ENCODE measurements around the gene TNFRSF19. TPM values are rescaled to one million over a fixed set of nuclear protein-coding genes. Genes with fewer than 3 reads are reported as not detected.

TNFRSF19 gene
- total RNA-seq, 5 donors from 2014 or later (not counting 1 experiment from before 2014, with no cell fraction given) = 0.19 to 0.35 (median 0.24) TPM; not detected in 1

GRCh38 chr13:23631311-23632047 lies 61.3 kb downstream of the TNFRSF19 start:
- 100% methylated on average over 2 of the region's 6 CpGs for WGBS (ENCODE audit: insufficient coverage)
- peaks cover 0 to 4% (median 0%) of the 10 kb centered on the region in 3 donors for H3K4me1 Mint-ChIP-seq
- no peaks in the 10 kb centered on the region for H3K9me3 ChIP-seq

GRCh38 chr13:23632048-23632582 lies 61.9 kb downstream of the TNFRSF19 start:
- Mint-ChIP-seq H3K27ac (no peak overlapping the region), H3K4me3 (no peak overlapping the region), H3K4me1 (peaks cover 0 to 4% (median 0%) of the 10 kb centered on the region in 3 donors), H3K36me3 (no peaks in the 10 kb centered on the region), H3K27me3 (peaks cover 6 to 14% of the 10 kb centered on the region in 2 donors), H3K9me3 (no peaks in the 10 kb centered on the region)
- DNase-seq (no peak), ATAC-seq (replicated peaks in 1 of 4) (no peak)
- no peaks in the 10 kb centered on the region for H3K9me3 ChIP-seq
- no peaks in the 10 kb centered on the region for H3K36me3 ChIP-seq (ENCODE audit: control insufficient read depth in 2 of 2, extremely low read depth in 1 of 2, insufficient read depth in 1 of 2, low read length in 1 of 2)
- WGBS (ENCODE audit: insufficient coverage) = no CpG with 5 or more reads among the region's 1 CpG
- no peak overlapping the region for H3K4me3 ChIP-seq (ENCODE audit: control insufficient read depth in 1 of 2, extremely low read depth in 1 of 2, low read length in 1 of 2)
- ChIA-PET POLR2A (no interaction called here), CTCF (no interaction called here)
- no peaks in the 10 kb centered on the region for H3K4me1 ChIP-seq (ENCODE audit: control insufficient read depth in 1 of 2, extremely low read depth in 1 of 2, insufficient read depth in 2 of 2, low read length in 2 of 2)
- peaks cover 0 to 11% of the 10 kb centered on the region in 2 experiments for H3K27me3 ChIP-seq (replicated peaks in 1 of 2; ENCODE audit: control insufficient read depth in 2 of 2, extremely low read depth in 1 of 2, insufficient read depth in 2 of 2, low read length in 1 of 2)
- H3K27ac ChIP-seq (ENCODE audit: low read length) = no peak overlapping the region

More at GRCh38 chr13:23631311-23632047, 61.3 kb downstream of the TNFRSF19 start:
- Histone ChIP-seq H3K4me1 (ENCODE audit: control insufficient read depth in 1 of 2, extremely low read depth in 1 of 2, insufficient read depth in 2 of 2, low read length in 2 of 2) (no peaks in the 10 kb centered on the region), H3K27ac (ENCODE audit: low read length) (no peak overlapping the region), H3K4me3 (ENCODE audit: control insufficient read depth in 1 of 2, extremely low read depth in 1 of 2, low read length in 1 of 2) (no peak overlapping the region), H3K27me3 (replicated peaks in 1 of 2; ENCODE audit: control insufficient read depth in 2 of 2, extremely low read depth in 1 of 2, insufficient read depth in 2 of 2, low read length in 1 of 2) (peaks cover 0 to 16% of the 10 kb centered on the region in 2 experiments), H3K36me3 (ENCODE audit: control insufficient read depth in 2 of 2, extremely low read depth in 1 of 2, insufficient read depth in 1 of 2, low read length in 1 of 2) (no peaks in the 10 kb centered on the region)
- Mint-ChIP-seq H3K36me3 (no peaks in the 10 kb centered on the region), H3K27me3 (peaks cover 7 to 16% of the 10 kb centered on the region in 2 donors), H3K4me3 (no peak overlapping the region), H3K9me3 (no peaks in the 10 kb centered on the region), H3K27ac (no peak overlapping the region)
- ATAC-seq (replicated peaks in 1 of 4) (no peak), DNase-seq (no peak)
- CTCF ChIA-PET = no interaction called here
- POLR2A ChIA-PET = no interaction called here

DNA sequence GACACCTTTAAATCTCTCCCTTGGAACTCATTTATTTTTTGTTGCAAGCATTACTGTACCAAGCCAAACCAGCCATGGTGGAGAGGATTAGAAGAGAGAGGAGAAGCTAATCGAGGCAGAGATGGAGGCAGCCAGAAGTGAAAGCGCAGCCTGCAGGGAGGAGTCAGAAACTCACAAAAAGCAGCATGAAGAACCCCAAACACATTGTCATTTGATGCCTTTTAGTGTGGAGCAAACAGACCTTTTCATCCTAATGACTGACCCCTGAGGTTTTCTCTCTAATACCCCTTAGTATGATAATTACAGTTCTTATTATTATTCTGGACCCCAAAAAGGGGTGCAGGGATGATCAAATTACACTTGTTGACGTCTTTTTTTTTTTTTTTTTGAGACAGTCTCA lies 62.5 kb downstream of the TNFRSF19 start:
- no peaks in the 10 kb centered on the region for H3K36me3 Mint-ChIP-seq

GRCh38 chr13:23634897-23635296 lies 64.7 kb downstream of the TNFRSF19 start:
- WGBS (ENCODE audit: insufficient coverage) = no CpG with 5 or more reads among the region's 5 CpGs
- Histone ChIP-seq H3K9me3 (no peaks in the 10 kb centered on the region), H3K36me3 (ENCODE audit: control insufficient read depth in 2 of 2, extremely low read depth in 1 of 2, insufficient read depth in 1 of 2, low read length in 1 of 2) (no peaks in the 10 kb centered on the region), H3K27me3 (replicated peaks in 1 of 2; ENCODE audit: control insufficient read depth in 2 of 2, extremely low read depth in 1 of 2, insufficient read depth in 2 of 2, low read length in 1 of 2) (peaks cover 0 to 7% of the 10 kb centered on the region in 2 experiments), H3K4me3 (ENCODE audit: control insufficient read depth in 1 of 2, extremely low read depth in 1 of 2, low read length in 1 of 2) (no peak overlapping the region), H3K27ac (ENCODE audit: low read length) (no peak overlapping the region), H3K4me1 (ENCODE audit: control insufficient read depth in 1 of 2, extremely low read depth in 1 of 2, insufficient read depth in 2 of 2, low read length in 2 of 2) (no peaks in the 10 kb centered on the region)
- DNase-seq = no peak
- H3K4me1 Mint-ChIP-seq = peaks cover 0 to 4% (median 0%) of the 10 kb centered on the region in 3 donors
- no peak for ATAC-seq (replicated peaks in 1 of 4)
- peaks cover 0 to 2% of the 10 kb centered on the region in 2 donors for H3K27me3 Mint-ChIP-seq
- no peak overlapping the region for H3K4me3 Mint-ChIP-seq
- CTCF ChIA-PET = interaction anchor here (0.5 kb wide), 2 partner anchors 364 to 575 kb away, joined by 3 to 5 read pairs; no protein-coding TSS in a partner anchor
- no peaks in the 10 kb centered on the region for H3K36me3 Mint-ChIP-seq
- H3K27ac Mint-ChIP-seq = no peak overlapping the region
- no peaks in the 10 kb centered on the region for H3K9me3 Mint-ChIP-seq
- POLR2A ChIA-PET = interaction anchor here in 1 of 2 donors (0.6 kb wide), 1 partner anchor 225 kb away, joined by 3 read pairs; no protein-coding TSS in a partner anchor

More for the DNA sequence above, 62.5 kb downstream of the TNFRSF19 start:
- no peaks in the 10 kb centered on the region for H3K9me3 Mint-ChIP-seq
- H3K36me3 ChIP-seq (ENCODE audit: control insufficient read depth in 2 of 2, extremely low read depth in 1 of 2, insufficient read depth in 1 of 2, low read length in 1 of 2) = no peaks in the 10 kb centered on the region
- no peak overlapping the region for H3K27ac ChIP-seq (ENCODE audit: low read length)
- H3K27ac Mint-ChIP-seq = no peak overlapping the region
- no peak overlapping the region for H3K4me3 ChIP-seq (ENCODE audit: control insufficient read depth in 1 of 2, extremely low read depth in 1 of 2, low read length in 1 of 2)
- WGBS (ENCODE audit: insufficient coverage) = 50% methylated on average over 1 of the region's 3 CpGs
- no peak overlapping the region for H3K4me3 Mint-ChIP-seq
- DNase-seq (no peak), ATAC-seq (replicated peaks in 1 of 4) (no peak)
- H3K27me3 Mint-ChIP-seq = peaks cover 3 to 10% of the 10 kb centered on the region in 2 donors
- peaks cover 0 to 13% of the 10 kb centered on the region in 2 experiments for H3K27me3 ChIP-seq (replicated peaks in 1 of 2; ENCODE audit: control insufficient read depth in 2 of 2, extremely low read depth in 1 of 2, insufficient read depth in 2 of 2, low read length in 1 of 2)
- no peaks in the 10 kb centered on the region for H3K4me1 ChIP-seq (ENCODE audit: control insufficient read depth in 1 of 2, extremely low read depth in 1 of 2, insufficient read depth in 2 of 2, low read length in 2 of 2)
- H3K9me3 ChIP-seq = no peaks in the 10 kb centered on the region
- POLR2A ChIA-PET = interaction anchor here in 1 of 2 donors (0.7 kb wide), 1 partner anchor 170 kb away, joined by 6 read pairs; no protein-coding TSS in a partner anchor
- CTCF ChIA-PET = no interaction called here
- H3K4me1 Mint-ChIP-seq = peaks cover 0 to 4% (median 0%) of the 10 kb centered on the region in 3 donors

DNA sequence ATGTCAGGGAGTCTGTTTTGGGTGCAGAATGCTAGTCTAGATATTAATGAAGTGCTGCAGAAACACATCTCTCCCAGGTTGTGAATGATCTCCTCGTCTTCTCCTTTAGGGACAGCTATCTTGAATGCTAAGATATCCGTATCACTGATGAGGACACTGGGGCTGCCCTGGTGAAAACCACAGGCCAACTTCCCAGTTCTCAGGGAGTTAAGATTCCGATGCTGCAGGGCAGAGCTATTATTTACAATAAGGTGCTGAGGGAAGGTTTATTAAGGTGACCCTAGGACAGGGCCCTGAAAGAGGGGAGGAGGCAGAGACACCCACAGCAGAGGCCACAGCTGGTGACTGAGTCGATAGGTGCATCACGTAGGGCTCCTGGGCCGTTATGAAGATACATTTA lies 66.1 kb downstream of the TNFRSF19 start:
- H3K36me3 Mint-ChIP-seq = no peaks in the 10 kb centered on the region
- no peak for DNase-seq
- no peaks in the 10 kb centered on the region for H3K4me1 Mint-ChIP-seq
- no peak overlapping the region for H3K4me3 Mint-ChIP-seq
- no peaks in the 10 kb centered on the region for H3K9me3 Mint-ChIP-seq
- CTCF ChIA-PET = no interaction called here
- H3K36me3 ChIP-seq (ENCODE audit: control insufficient read depth in 2 of 2, extremely low read depth in 1 of 2, insufficient read depth in 1 of 2, low read length in 1 of 2) = no peaks in the 10 kb centered on the region
- H3K4me1 ChIP-seq (ENCODE audit: control insufficient read depth in 1 of 2, extremely low read depth in 1 of 2, insufficient read depth in 2 of 2, low read length in 2 of 2) = no peaks in the 10 kb centered on the region
- 91% methylated on average over 5 of the region's 6 CpGs for WGBS (ENCODE audit: insufficient coverage)
- no peaks in the 10 kb centered on the region for H3K9me3 ChIP-seq
- no peak overlapping the region for H3K27ac Mint-ChIP-seq
- no peak overlapping the region for H3K27ac ChIP-seq (ENCODE audit: low read length)
- ATAC-seq (replicated peaks in 1 of 4) = no peak
- POLR2A ChIA-PET = no interaction called here
- peaks cover 0 to 1% of the 10 kb centered on the region in 2 donors for H3K27me3 Mint-ChIP-seq
- peaks cover 0 to 3% of the 10 kb centered on the region in 2 experiments for H3K27me3 ChIP-seq (replicated peaks in 1 of 2; ENCODE audit: control insufficient read depth in 2 of 2, extremely low read depth in 1 of 2, insufficient read depth in 2 of 2, low read length in 1 of 2)
- no peak overlapping the region for H3K4me3 ChIP-seq (ENCODE audit: control insufficient read depth in 1 of 2, extremely low read depth in 1 of 2, low read length in 1 of 2)

DNA sequence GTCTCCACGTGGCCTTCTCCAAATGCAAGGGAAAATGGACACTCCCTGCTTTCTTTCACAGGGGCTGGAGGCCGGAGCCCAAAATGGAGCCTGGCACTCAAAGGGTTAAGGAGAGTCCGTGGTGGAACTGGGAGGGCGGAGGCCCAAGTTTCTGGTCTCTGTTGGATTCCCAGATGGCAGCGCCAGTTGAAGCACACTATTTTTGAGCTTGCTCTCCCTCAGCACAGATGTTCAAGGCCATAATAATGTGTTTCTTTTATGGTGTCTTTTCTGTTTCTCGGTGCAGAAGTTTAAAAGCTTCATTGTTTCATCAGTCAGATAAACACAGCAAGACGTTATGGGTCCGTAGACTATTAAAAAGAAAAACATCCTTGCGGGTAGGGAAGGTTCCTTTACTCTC lies 67.6 kb downstream of the TNFRSF19 start:
- 75% methylated on average over 5 of the region's 9 CpGs for WGBS (ENCODE audit: insufficient coverage)
- H3K9me3 ChIP-seq = no peaks in the 10 kb centered on the region
- peaks cover 0 to 3% of the 10 kb centered on the region in 2 experiments for H3K27me3 ChIP-seq (replicated peaks in 1 of 2; ENCODE audit: control insufficient read depth in 2 of 2, extremely low read depth in 1 of 2, insufficient read depth in 2 of 2, low read length in 1 of 2)
- H3K36me3 ChIP-seq (ENCODE audit: control insufficient read depth in 2 of 2, extremely low read depth in 1 of 2, insufficient read depth in 1 of 2, low read length in 1 of 2) = no peaks in the 10 kb centered on the region
- no peak overlapping the region for H3K4me3 ChIP-seq (ENCODE audit: control insufficient read depth in 1 of 2, extremely low read depth in 1 of 2, low read length in 1 of 2)
- no peaks in the 10 kb centered on the region for H3K9me3 Mint-ChIP-seq
- no peak overlapping the region for H3K27ac Mint-ChIP-seq
- CTCF ChIA-PET = no interaction called here
- no peak overlapping the region for H3K27ac ChIP-seq (ENCODE audit: low read length)
- H3K4me3 Mint-ChIP-seq = no peak overlapping the region
- DNase-seq = no peak
- POLR2A ChIA-PET = no interaction called here
- H3K27me3 Mint-ChIP-seq = no peaks in the 10 kb centered on the region
- H3K4me1 ChIP-seq (ENCODE audit: control insufficient read depth in 1 of 2, extremely low read depth in 1 of 2, insufficient read depth in 2 of 2, low read length in 2 of 2) = no peaks in the 10 kb centered on the region
- no peak for ATAC-seq (replicated peaks in 1 of 4)
- no peaks in the 10 kb centered on the region for H3K36me3 Mint-ChIP-seq
- no peaks in the 10 kb centered on the region for H3K4me1 Mint-ChIP-seq
